HG03280 (cell line): ENCODE results near the gene SEMA4F.

ENCODE experiments used
- ATAC-seq: cut with Tn5 transposase; IDR thresholded peaks from one replicate; pipeline ENCODE4 v1.9.1; 2021; ENCODE audit warnings: mild to moderate bottlenecking, moderate library complexity; ENCODE audit not compliant: unreplicated experiment

SEMA4F gene

GRCh38 chr2:74659462-74659861, 5.4 kb downstream of the SEMA4F start:
- no peak for ATAC-seq

DNA sequence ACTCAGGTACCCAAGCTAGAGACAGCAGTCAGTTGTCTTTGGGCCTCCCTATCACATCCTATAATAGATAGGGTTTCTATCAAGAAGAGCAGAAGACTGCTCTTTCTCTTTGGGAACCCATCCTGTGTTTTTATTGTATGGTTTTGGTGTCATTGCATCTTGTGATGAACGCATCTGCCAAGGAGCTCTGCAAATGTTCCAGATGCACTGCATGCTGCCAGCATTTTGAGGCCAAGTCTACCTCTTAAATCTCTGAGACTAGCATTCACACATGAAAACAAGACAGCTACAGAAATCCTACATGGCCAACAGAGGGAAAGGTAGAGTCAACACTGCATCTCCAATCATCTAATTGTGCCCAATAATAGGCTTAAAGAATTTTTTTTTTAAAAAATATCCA, 14.0 kb downstream of the SEMA4F start:
- ATAC-seq = no peak

DNA sequence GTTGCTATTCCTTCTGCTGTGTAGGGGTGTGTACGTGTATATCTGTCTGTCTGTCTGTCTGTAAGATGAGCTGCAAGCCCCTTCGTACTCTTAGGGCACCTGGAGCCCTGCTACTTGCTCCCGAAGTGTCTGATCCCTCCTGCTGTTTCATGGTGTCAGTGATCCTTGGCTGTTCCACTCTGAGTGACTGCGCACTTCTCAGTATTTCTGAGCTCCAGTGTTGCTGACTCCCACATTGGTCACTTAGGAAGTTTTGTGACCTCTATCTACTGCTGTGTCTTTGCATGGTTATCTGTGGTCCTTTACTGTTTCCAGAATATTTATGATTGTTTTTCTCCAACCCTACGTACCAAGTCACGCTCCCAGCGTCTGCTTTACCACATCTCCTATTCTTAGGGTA, 16.2 kb downstream of the SEMA4F start:
- ATAC-seq = no peak

- ATAC-seq = no peak
Measured at GRCh38 chr2:74671479-74671878, 17.4 kb downstream of the SEMA4F start.

- ATAC-seq = no peak
Measured at GRCh38 chr2:74673826-74674528, 19.9 kb downstream of the SEMA4F start.

DNA sequence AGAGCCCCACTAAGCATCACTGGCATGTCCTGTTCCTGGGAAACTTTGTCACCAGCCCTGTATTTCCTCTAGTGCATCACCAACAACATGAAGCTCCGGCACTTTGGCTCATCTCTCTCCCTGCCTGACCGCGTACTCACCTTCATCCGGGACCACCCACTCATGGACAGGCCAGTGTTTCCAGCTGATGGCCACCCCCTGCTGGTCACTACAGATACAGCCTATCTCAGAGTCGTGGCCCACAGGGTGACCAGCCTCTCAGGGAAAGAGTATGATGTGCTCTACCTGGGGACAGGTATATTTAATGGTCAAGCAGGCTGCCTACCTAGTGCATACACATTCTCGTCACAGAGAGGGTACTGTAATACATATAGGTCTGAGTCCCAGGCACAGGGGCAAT, 21.0 kb downstream of the SEMA4F start:
- no peak for ATAC-seq

- no peak for ATAC-seq
Measured at GRCh38 chr2:74676331-74676730, 22.3 kb downstream of the SEMA4F start.

DNA sequence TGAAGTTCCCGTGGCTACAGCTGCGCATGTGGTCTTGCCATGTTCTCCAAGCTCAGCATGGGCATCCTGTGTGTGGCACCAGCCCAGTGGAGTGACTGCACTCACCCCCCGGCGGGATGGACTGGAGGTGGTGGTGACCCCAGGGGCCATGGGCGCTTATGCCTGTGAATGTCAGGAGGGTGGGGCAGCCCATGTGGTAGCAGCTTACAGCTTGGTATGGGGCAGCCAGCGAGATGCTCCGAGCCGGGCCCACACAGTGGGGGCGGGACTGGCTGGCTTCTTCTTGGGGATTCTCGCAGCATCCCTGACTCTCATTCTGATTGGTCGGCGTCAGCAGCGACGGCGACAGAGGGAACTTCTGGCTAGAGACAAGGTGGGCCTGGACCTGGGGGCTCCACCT, 25.6 kb downstream of the SEMA4F start:
- no peak for ATAC-seq

- ATAC-seq = no peak
Measured at GRCh38 chr2:74682501-74682900, 28.5 kb downstream of the SEMA4F start.

- ATAC-seq = no peak
Measured at GRCh38 chr2:74685408-74685807, 31.4 kb downstream of the SEMA4F start.

DNA sequence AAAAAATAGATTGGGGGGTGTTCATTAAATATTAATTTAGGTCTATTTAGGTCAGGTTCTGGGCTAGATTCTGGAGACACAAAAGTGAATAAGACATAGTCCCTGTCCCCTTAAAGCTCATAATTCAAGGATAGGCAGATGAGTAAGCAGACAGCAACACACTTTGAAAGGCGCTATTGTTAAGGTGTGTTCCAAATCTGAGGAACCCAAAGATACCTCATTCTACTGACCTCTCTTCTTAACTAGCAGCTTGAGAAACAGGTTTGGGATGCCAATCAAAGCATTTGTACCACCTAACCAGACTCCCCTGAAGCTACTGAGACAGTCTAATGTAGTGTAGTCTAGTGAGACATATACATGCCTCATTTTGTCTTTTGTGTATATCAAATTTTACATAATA, 34.8 kb downstream of the SEMA4F start:
- no peak for ATAC-seq

DNA sequence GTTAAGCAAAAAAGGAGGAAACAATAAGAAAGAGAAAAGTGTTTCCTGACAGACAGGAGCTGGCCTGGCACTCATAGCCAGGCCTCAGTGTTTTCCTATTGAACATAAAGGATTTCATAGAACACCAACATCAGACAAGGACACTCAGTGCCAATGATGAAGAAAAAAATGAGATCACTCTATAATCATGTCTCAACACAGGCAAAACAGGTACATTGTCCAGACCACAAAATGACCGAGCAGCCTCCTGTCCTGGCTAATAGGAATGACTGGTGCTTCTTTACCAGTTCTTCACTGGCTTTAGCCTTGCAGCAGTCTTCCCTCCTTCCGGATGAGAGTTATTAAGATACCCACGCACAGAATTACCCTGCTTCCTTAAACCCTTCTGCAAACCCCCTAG, 35.6 kb downstream of the SEMA4F start:
- no peak for ATAC-seq

- ATAC-seq = no peak
Measured at GRCh38 chr2:74690571-74690970, 36.5 kb downstream of the SEMA4F start.

DNA sequence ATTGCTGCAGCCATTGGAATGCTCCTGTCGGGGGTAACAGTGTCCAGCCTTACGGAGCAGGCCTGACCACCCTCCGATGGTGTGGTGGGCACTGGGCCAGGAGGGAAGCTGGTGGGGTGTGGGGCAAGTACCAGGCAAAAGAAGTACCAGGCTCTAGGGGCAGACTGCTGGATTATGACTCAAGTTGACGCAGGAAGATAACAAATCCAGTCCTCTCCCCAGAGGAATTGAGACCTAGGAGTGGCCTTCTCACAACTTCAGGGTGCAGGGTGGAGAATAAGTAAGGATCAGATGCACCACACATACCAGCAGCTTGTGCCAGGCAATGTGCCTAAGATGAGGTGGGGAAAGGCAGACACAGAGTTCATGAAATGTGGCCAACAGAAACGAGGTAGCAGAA, 37.9 kb downstream of the SEMA4F start:
- no peak for ATAC-seq

- ATAC-seq = no peak
Measured at GRCh38 chr2:74693213-74693612, 39.2 kb downstream of the SEMA4F start.

- ATAC-seq = no peak
Measured at GRCh38 chr2:74693668-74694067, 39.6 kb downstream of the SEMA4F start.

- ATAC-seq = no peak
Measured at GRCh38 chr2:74694281-74694680, 40.2 kb downstream of the SEMA4F start.

DNA sequence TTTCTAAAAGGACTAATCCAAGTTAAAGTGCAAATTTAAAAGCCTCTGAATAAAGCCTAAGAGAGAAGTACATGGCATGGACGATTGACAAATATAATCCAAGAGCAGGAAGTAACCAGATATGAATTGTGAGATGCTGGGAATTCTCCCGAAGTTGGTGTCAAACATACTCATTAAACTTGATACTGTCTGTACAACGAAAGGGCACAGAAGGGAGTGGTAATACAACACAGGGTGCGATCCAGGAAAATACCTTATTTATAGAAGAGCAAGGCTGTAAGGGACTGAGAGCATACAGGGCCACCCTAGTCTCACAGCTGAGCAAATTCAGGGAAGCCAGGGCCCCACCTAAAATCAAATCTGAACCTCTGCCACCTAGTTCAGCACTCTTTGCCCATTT, 41.6 kb downstream of the SEMA4F start:
- no peak for ATAC-seq

DNA sequence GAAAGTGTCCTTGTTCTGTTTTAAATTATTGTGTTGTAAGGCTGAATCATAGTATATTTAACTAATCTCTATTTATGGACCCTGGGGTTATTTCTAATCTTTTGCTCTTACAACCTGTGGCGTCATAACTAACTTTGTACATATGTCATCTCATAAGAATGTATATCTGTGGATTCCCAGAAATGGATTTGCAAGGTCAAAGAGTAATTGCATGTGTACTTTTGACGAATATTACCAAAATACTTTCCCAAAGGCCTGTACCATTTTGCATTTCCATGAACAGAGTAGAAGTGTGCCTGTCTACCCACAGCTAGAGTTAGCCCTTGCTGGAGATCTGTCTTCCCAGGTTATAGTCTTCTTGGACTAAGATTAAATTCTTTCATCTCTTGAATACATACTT, 42.8 kb downstream of the SEMA4F start:
- no peak for ATAC-seq

DNA sequence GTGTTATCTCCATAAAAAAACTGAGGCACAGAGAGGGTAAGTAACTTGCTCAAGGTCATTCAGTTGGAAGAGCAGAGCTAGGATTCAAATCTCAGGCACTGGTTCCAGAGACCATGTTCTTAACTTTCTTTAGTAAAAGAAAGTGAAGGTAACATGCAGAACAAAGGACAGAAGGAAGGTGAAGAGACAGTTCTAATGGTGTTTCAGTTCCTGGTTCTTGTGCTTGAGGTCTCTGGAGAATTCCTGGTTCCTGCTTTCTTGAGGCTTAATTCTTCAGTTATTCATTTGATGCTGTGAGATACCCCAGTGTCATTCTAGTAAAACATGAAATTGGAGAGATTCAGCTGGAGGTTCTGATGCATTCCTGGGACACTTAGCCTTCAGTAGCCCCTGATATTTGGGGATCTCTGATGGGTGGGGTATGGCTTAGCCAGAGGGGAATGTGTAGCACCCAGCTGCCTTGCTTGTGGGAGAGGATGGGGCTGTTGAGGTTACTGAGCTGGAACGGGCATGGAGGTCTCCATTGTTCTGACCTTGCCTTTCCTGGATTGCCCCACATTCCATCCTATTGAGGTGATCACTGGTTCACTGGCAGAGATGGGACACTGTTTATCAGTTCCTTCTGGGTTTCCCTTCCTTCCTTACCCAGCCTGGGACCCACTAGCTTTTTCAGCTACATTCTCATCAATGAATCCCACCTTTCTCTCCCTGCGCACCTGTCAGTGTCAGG, 46.8 kb downstream of the SEMA4F start:
- no peak for ATAC-seq

- no peak for ATAC-seq
Measured at GRCh38 chr2:74702001-74702715, 48.1 kb downstream of the SEMA4F start.

- ATAC-seq = no peak
Measured at GRCh38 chr2:74703373-74703772, 49.3 kb downstream of the SEMA4F start.
